Measurements from ENCODE around the gene HNMT. TPM values are rescaled to one million over a fixed set of nuclear protein-coding genes. Genes with fewer than 3 reads are reported as not detected.

The HNMT gene
- total and polyA plus RNA-seq, 2 of the 8 experiments (the other 6 are each of a cell fraction or from before 2014, with no cell fraction given) = 1.6 to 3.6 TPM

GRCh38 chr2:138026111-138027020 lies 62.1 kb downstream of the HNMT start (continued):
- no peak for TF ChIP-seq CTCF (IDR thresholded peaks at IDR 0.05; ENCODE audit: control extremely low read depth in 1 of 3, insufficient read depth in 1 of 3, low read depth in 1 of 3, low read length in 3 of 3)
- TF ChIP-seq ATF3 (IDR thresholded peaks at IDR 0.05; ENCODE audit: insufficient read depth, low read depth, low read length) = no peak
- TF ChIP-seq RBBP5 (IDR thresholded peaks at IDR 0.05; ENCODE audit: borderline replicate concordance, low read depth, low read length) = no peak
- TF ChIP-seq PHF8 (conservative IDR thresholded peaks at IDR 0.05; ENCODE audit: low read depth, low read length) = no peak
